AG08395 (cell line): ENCODE measurements around the gene WDR36.

Experiments
- DNase-seq: peaks from one replicate; pipeline ENCODE4 v3.0.0; 2012; ENCODE audit warnings: mixed read lengths, low spot score

The WDR36 gene

DNA sequence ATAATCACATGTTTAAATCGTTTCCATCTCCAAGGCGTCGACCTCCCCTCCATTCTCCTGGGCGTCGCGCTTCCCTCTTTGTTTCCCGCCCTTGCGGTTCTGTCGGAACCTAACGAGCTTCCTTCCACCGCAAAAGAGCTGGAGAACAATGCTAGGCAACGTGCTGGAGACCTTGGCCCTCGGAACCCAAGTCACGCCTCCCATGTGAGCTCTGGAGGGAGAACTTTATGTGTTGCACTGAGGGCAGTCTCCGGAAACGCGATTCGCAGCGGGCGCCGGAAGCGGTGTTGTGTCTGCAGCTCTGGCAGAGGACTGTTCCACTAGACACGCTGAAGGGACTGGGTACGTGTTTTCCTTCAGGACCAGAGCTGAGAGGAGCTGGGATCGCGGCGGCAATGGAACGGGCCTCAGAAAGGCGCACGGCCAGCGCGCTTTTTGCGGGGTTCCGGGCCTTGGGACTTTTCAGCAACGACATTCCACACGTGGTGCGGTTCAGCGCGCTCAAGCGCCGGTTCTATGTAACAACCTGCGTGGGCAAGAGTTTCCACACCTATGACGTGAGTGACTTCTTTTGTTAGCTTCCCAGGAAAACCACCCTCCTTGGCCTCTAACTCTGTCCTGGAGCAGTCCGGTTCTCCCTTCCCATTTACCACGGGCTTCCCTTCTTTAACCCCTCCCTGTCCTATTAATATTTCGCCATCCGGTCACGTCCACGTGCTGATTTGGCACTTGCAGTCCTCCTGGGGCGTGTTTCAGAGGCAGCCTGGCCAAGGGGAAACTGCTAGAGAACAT is at the start of gene WDR36:
Gene WDR36, plus strand, starts transcription at position 287 of the 792 bp plus-strand sequence. Its CDS starts 109 bp downstream, at position 396.
- DNase-seq, result peak; percentile 88

GRCh38 chr5:111043712-111044506 is 48.2 kb upstream of the WDR36 start:
- DNase-seq, result no peak

GRCh38 chr5:111058064-111058463 is 34.1 kb upstream of the WDR36 start:
- DNase-seq, result no peak

DNA sequence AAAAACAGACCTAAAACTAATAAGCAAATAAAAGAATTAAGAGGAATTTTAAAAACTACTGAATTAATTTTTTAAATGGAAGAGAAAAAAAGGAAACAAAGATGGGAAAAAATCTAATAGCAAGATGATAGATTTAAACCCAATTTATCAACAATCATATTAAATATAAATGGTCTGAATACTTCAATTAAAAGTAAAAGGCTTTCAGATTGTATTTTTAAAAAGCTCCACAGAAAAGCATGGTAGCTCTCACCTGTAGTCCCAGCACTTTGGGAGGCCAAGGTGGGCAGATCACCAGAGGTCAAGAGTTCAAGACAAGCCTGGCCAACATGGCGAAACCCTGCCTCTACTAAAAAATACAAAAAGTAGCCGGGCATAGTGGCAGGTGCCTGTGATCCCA is 32.0 kb upstream of the WDR36 start:
- no peak for DNase-seq

DNA sequence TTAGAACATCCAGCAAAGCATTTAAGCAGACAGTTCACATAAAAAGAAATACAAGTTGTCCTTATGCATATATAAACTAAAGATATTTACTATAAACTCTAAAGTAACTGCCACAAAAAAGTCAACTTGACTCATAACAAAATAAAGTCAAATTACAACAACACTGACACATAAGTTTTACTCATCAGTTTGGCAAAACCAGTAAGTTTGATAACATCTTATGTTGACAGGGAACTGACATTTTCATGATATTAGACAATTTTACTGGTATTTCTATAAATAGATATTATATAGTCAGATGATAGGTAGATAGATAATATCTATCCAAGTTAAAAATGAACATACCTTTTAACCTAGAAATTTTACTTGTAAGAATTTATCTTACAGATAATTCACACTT is 30.5 kb upstream of the WDR36 start:
- DNase-seq, result no peak

GRCh38 chr5:111063709-111064322 is 28.3 kb upstream of the WDR36 start:
- peak; percentile 15 for DNase-seq

GRCh38 chr5:111066261-111066938 is 25.7 kb upstream of the WDR36 start:
- no peak for DNase-seq

DNA sequence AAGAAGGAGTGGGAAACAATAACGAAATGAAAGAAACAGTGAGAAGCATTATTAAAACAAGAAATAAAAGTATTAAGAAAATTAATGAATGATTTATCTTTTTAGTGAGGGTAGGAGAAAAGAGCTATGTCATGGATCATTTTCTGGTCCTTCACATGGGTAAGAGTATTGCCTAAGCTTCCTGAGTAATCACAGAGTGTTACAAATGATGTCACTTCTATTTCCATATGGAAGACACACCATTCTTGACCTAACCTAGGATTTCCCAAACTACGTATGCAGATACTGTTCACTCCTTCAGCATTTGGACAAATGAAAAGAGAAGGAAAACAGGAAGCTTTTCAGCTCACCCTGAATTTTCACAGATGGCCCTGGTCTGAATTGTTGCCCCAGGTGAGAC is 23.9 kb upstream of the WDR36 start:
- no peak for DNase-seq

- DNase-seq, result peak; percentile 32
Observed at GRCh38 chr5:111069839-111070238, 22.3 kb upstream of the WDR36 start.

GRCh38 chr5:111070272-111071134 is 21.6 kb upstream of the WDR36 start:
- peak; percentile 30 for DNase-seq

DNA sequence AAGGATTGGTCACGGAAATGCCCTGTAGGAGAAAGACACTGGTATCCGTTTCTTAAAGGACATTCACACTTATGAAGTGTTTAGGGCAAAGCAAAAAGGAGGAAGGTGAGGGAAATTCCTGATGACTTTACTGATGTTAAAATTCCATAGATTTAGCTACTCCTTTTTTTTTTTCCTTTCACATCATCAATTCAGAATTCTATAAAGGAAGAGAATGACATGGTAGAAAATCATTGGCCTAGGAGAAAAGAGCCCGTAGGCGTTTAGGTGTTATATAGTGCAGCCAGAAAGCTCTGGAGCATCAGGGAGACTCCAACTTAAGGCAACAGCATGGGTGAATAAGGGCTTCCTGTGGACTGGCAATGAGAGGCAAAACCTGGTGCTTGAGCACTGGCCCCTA is 20.7 kb upstream of the WDR36 start, which contains the start of gene TSLP:
Gene TSLP, plus strand, starts transcription at position 301 of the 400 bp plus-strand sequence. CDS start 178 bp downstream, outside the sequence.
- no peak for DNase-seq

GRCh38 chr5:111072949-111073682 is 19.0 kb upstream of the WDR36 start:
- peak; percentile 28 for DNase-seq

DNA sequence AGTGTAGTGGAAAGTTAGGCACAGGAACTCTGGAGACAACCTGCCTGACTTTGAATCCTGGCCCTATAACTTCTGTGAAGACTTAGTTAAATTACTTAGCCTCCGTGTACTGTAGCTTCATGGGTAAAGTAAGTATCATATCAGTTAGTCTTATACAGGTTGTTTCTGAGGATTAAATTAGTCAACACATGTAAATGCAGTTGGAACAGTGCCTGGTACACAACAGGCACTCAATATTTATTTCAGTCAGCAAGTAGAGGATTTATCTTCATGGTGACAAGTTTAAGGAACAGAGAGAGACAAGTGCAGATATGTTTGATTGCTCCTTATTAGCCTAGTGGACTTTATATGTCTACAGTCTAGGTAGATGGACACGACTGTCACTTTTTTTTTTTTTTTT is 17.9 kb upstream of the WDR36 start:
- DNase-seq, result no peak

GRCh38 chr5:111075520-111075919 is 16.6 kb upstream of the WDR36 start:
- peak; percentile 62 for DNase-seq

- DNase-seq, result no peak
Observed at GRCh38 chr5:111076091-111076490, 16.1 kb upstream of the WDR36 start.

DNA sequence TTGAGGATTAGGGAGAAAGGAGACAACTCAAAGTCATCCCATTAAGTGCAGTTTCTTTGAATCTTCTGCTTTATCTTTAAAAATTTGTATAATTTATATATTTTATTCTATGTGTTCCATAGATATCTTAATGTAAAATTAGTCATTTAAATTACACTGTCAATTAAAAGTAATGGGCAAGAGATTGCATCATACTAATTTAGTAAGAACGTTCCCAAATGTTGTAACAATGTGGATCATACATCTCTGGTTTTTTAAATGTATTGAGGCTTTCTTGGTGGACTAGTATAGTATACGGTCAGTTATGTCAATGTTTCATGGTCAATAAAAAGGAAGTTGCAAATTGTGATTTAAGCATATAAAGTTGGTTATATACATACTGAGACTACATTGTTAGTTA is 14.5 kb upstream of the WDR36 start:
- no peak for DNase-seq

- no peak for DNase-seq
Observed at GRCh38 chr5:111079846-111080245, 12.3 kb upstream of the WDR36 start.

GRCh38 chr5:111083323-111083722 is 8.8 kb upstream of the WDR36 start:
- no peak for DNase-seq

- no peak for DNase-seq
Observed at GRCh38 chr5:111095982-111096381, 3.8 kb downstream of the WDR36 start.

DNA sequence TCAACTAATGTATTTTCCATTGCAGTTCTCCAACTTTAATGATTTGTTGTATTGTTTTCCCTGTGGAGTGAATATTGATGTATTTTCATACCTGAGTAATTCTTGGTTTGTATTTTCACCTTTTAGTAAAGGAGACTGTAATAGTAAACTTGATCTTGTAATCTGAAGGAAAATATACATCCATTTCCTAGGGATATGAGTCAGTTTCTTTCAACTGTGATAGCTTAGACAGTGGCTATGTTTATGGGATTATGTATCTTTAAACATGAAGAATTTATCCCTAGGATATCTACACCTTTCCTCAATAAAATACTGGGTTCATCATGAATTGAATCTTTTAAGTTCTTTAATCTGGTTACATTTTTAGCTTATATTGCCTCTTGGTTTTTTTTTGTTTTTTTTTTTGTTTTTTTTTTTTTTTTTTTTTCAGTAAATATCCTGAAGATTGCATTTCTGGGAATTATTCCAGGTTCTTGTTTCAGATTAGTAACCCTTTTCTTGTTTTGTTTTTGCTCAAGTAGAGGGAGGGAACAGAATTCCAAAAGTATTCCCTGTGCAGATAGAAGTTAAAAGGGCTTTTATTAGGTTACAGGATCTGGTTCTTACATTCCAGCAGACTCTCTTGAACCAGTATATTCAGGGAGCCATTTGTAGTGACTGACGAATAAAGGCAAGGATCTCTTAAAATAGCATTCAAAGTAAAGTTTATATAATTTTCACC is 7.1 kb downstream of the WDR36 start:
- peak; percentile 3 for DNase-seq
